Measurements from ENCODE around the gene SRCAP. TPM values are rescaled to one million over a fixed set of nuclear protein-coding genes. Genes with fewer than 3 reads are reported as not detected.

Gene SRCAP
- total RNA-seq, 1 experiment from 2014 or later, result 58.5 TPM

DNA sequence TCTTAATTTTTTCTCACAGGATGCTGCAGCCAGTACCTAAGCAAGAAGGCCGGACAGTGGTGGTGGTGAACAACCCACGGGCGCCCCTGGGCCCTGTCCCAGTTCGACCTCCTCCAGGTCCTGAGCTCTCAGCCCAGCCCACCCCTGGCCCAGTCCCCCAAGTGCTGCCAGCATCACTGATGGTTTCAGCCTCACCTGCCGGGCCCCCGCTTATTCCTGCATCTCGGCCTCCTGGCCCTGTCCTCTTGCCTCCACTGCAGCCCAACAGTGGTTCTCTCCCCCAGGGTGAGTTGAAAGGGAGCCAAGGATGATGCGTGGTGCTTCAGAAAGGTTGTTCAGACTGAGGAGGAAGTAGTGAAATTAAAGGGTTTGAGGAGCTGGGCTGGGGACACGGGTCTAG lies 21.7 kb downstream of the SRCAP start (continued):
- TF ChIP-seq E2F5 (CRISPR knock-in tag; IDR thresholded peaks at IDR 0.05), result no peak
- TF ChIP-seq GRHL2 (CRISPR knock-in tag; IDR thresholded peaks at IDR 0.05; ENCODE audit: insufficient replicate concordance, severe bottlenecking), result no peak
- no peak for TF ChIP-seq SMAD4 (CRISPR knock-in tag; IDR thresholded peaks at IDR 0.05)

DNA sequence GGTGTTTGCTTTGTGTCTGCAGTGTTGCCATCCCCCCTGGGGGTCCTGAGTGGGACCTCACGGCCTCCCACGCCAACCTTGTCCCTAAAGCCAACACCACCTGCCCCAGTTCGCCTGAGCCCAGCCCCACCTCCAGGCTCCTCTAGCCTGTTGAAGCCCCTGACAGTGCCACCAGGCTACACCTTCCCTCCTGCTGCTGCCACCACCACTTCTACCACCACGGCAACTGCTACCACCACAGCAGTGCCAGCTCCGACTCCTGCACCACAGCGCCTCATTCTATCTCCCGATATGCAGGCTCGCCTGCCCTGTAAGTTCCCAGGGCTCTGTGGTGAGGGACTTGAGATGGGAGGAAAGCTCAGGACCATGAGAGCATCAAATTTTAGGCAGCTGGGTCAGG lies 22.2 kb downstream of the SRCAP start:
- H3K27me3 Mint-ChIP-seq (ENCODE audit: low read depth), result no peaks in the 10 kb centered on the region
- no peak overlapping the region for H3K27ac Mint-ChIP-seq
- H3K4me1 Mint-ChIP-seq, result no peaks in the 10 kb centered on the region
- TF ChIP-seq ATF1 (CRISPR knock-in tag; IDR thresholded peaks at IDR 0.05) (no peak), ZNF416 (CRISPR knock-in tag; IDR thresholded peaks at IDR 0.05) (no peak), RORB (CRISPR knock-in tag; IDR thresholded peaks at IDR 0.05) (no peak), TP53 (CRISPR knock-in tag; IDR thresholded peaks at IDR 0.05) (no peak), GTF2I (CRISPR knock-in tag; conservative IDR thresholded peaks at IDR 0.05) (no peak)
- no peaks in the 10 kb centered on the region for H3K9me3 Mint-ChIP-seq
- no peak overlapping the region for H3K4me3 Mint-ChIP-seq
- no peak for DNase-seq (ENCODE audit: low spot score)
- POLR2A ChIA-PET, result no interaction called here
- peaks cover 80% of the 10 kb centered on the region for H3K36me3 Mint-ChIP-seq
- ATAC-seq, result no peak
- CTCF ChIA-PET, result no interaction called here

GRCh38 chr16:30721606-30722005 lies 22.6 kb downstream of the SRCAP start:
- H3K27ac Mint-ChIP-seq, result no peak overlapping the region
- TF ChIP-seq NR3C1 (CRISPR knock-in tag; conservative IDR thresholded peaks at IDR 0.05; ENCODE audit: low read depth), result no peak
- DNase-seq (ENCODE audit: low spot score), result no peak
- H3K4me1 Mint-ChIP-seq, result no peaks in the 10 kb centered on the region
- H3K4me3 Mint-ChIP-seq, result no peak overlapping the region
- H3K9me3 Mint-ChIP-seq, result no peaks in the 10 kb centered on the region
- no peak for ATAC-seq
- POLR2A ChIA-PET, result no interaction called here
- H3K27me3 Mint-ChIP-seq (ENCODE audit: low read depth), result no peaks in the 10 kb centered on the region
- CTCF ChIA-PET, result interaction anchor here (1.1 kb wide), 1 partner anchor 180 kb away, joined by 4 read pairs; no protein-coding TSS in a partner anchor
- H3K36me3 Mint-ChIP-seq, result peaks cover 76% of the 10 kb centered on the region

DNA sequence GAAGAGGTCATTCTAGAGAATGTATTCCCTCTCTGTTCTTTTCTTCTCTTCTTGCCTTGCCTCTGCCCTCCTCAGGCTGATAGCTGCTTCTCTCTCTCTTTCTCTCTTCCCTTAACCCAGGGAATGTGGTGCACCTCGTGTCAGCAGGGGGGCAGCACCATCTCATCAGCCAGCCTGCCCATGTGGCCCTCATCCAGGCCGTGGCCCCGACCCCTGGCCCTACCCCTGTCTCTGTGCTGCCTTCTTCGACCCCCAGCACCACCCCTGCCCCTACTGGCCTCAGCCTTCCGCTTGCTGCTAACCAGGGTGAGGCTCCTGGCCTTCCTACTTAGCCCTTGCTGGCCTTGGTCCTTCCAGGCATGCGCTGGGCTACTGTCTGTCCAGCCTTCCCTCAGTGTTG lies 23.5 kb downstream of the SRCAP start:
- DNase-seq (ENCODE audit: low spot score) (no peak), ATAC-seq (no peak)
- H3K9me3 Mint-ChIP-seq, result no peaks in the 10 kb centered on the region
- ChIA-PET POLR2A (no interaction called here), CTCF (interaction anchor here (0.6 to 1.1 kb wide), 2 partner anchors 20 to 180 kb away, joined by 4 to 5 read pairs; no protein-coding TSS in a partner anchor)
- H3K27ac Mint-ChIP-seq, result no peak overlapping the region
- H3K4me1 Mint-ChIP-seq, result no peaks in the 10 kb centered on the region
- H3K4me3 Mint-ChIP-seq, result no peak overlapping the region
- H3K36me3 Mint-ChIP-seq, result peaks cover 73% of the 10 kb centered on the region
- TF ChIP-seq, protein P1, sequence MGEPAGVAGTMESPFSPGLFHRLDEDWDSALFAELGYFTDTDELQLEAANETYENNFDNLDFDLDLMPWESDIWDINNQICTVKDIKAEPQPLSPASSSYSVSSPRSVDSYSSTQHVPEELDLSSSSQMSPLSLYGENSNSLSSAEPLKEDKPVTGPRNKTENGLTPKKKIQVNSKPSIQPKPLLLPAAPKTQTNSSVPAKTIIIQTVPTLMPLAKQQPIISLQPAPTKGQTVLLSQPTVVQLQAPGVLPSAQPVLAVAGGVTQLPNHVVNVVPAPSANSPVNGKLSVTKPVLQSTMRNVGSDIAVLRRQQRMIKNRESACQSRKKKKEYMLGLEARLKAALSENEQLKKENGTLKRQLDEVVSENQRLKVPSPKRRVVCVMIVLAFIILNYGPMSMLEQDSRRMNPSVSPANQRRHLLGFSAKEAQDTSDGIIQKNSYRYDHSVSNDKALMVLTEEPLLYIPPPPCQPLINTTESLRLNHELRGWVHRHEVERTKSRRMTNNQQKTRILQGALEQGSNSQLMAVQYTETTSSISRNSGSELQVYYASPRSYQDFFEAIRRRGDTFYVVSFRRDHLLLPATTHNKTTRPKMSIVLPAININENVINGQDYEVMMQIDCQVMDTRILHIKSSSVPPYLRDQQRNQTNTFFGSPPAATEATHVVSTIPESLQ (CRISPR knock-in tag; IDR thresholded peaks at IDR 0.05), result no peak
- TF ChIP-seq ZNF138 (CRISPR knock-in tag; conservative IDR thresholded peaks at IDR 0.05), result no peak
- TF ChIP-seq GABPB1 (CRISPR knock-in tag; IDR thresholded peaks at IDR 0.05), result no peak
- TF ChIP-seq GTF2I (CRISPR knock-in tag; conservative IDR thresholded peaks at IDR 0.05), result no peak
- TF ChIP-seq, protein P2, sequence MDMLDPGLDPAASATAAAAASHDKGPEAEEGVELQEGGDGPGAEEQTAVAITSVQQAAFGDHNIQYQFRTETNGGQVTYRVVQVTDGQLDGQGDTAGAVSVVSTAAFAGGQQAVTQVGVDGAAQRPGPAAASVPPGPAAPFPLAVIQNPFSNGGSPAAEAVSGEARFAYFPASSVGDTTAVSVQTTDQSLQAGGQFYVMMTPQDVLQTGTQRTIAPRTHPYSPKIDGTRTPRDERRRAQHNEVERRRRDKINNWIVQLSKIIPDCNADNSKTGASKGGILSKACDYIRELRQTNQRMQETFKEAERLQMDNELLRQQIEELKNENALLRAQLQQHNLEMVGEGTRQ (CRISPR knock-in tag; IDR thresholded peaks at IDR 0.05), result no peak
- no peak for TF ChIP-seq SOX15 (CRISPR knock-in tag; IDR thresholded peaks at IDR 0.05)
- no peak for TF ChIP-seq MAX (CRISPR knock-in tag; IDR thresholded peaks at IDR 0.05)
- H3K27me3 Mint-ChIP-seq (ENCODE audit: low read depth), result no peaks in the 10 kb centered on the region

GRCh38 chr16:30722916-30723315 lies 23.9 kb downstream of the SRCAP start:
- H3K36me3 Mint-ChIP-seq, result peaks cover 75% of the 10 kb centered on the region
- CTCF ChIA-PET, result interaction anchor here (0.6 to 1.1 kb wide), 2 partner anchors 20 to 179 kb away, joined by 4 to 5 read pairs; no protein-coding TSS in a partner anchor
- POLR2A ChIA-PET, result no interaction called here
- H3K4me1 Mint-ChIP-seq, result peaks cover 3% of the 10 kb centered on the region
- no peaks in the 10 kb centered on the region for H3K27me3 Mint-ChIP-seq (ENCODE audit: low read depth)
- TF ChIP-seq MXD4 (CRISPR knock-in tag; IDR thresholded peaks at IDR 0.05; ENCODE audit: borderline replicate concordance), result no peak
- no peak for TF ChIP-seq ZNF512 (CRISPR knock-in tag; IDR thresholded peaks at IDR 0.05; ENCODE audit: borderline replicate concordance)
- TF ChIP-seq E2F5 (CRISPR knock-in tag; IDR thresholded peaks at IDR 0.05), result no peak
- no peak for TF ChIP-seq HMGA2 (CRISPR knock-in tag; IDR thresholded peaks at IDR 0.05)
- TF ChIP-seq GRHL2 (CRISPR knock-in tag; IDR thresholded peaks at IDR 0.05; ENCODE audit: insufficient replicate concordance, severe bottlenecking), result no peak
- TF ChIP-seq IRF2 (CRISPR knock-in tag; IDR thresholded peaks at IDR 0.05; ENCODE audit: borderline replicate concordance, low read depth), result no peak
- no peak for TF ChIP-seq JUN (CRISPR knock-in tag; IDR thresholded peaks at IDR 0.05)
- no peak overlapping the region for H3K4me3 Mint-ChIP-seq
- no peaks in the 10 kb centered on the region for H3K9me3 Mint-ChIP-seq
- no peak overlapping the region for H3K27ac Mint-ChIP-seq
- ATAC-seq, result no peak
- no peak for DNase-seq (ENCODE audit: low spot score)

Measured in WTC11 (cell line).